WTC11 (cell line): ENCODE measurements around the gene RYR3. TPM values are rescaled to one million over a fixed set of nuclear protein-coding genes. Genes with fewer than 3 reads are reported as not detected.

Source experiments
- ATAC-seq: fragments of 200-7000 bp; cut with Tn5 transposase; 2 replicates; pipeline ENCODE4 v1.10.0; 2021; ENCODE audit warnings: mild to moderate bottlenecking, moderate library complexity
- CTCF ChIA-PET: fragments of 300-600 bp; sonication (Branson Sonifier 250); formaldehyde crosslinking; loops from one replicate; lab custom pipeline; 2021; ENCODE audit warnings: antibody characterized with exemption; lab: Charles Lee
- POLR2A ChIA-PET: fragments of 350-600 bp; sonication (Branson Sonifier 250); formaldehyde crosslinking; loops from one replicate; lab custom pipeline; 2021; ENCODE audit warnings: antibody characterized with exemption; lab: Charles Lee
- DNase-seq: peaks from one replicate; pipeline ENCODE4 v3.0.0; 2021; ENCODE audit warnings: low spot score
- H3K27ac Mint-ChIP-seq: 2 replicates; pipeline ENCODE4 v1.8.0; 2021; ENCODE audit warnings: mixed read lengths
- H3K27me3 Mint-ChIP-seq: 2 replicates; pipeline ENCODE4 v1.8.0; 2021; ENCODE audit warnings: low read depth, mild to moderate bottlenecking, moderate library complexity, mixed read lengths
- H3K36me3 Mint-ChIP-seq: 2 replicates; pipeline ENCODE4 v1.8.0; 2021; ENCODE audit warnings: mixed read lengths
- H3K4me1 Mint-ChIP-seq: 2 replicates; pipeline ENCODE4 v1.8.0; 2022; ENCODE audit warnings: mixed read lengths
- H3K4me3 Mint-ChIP-seq: 2 replicates; pipeline ENCODE4 v1.8.0; 2021; ENCODE audit warnings: mild to moderate bottlenecking, moderate library complexity, mixed read lengths
- H3K9me3 Mint-ChIP-seq: 2 replicates; pipeline ENCODE4 v1.8.0; 2021; ENCODE audit warnings: mixed read lengths
- ATF1 ChIP-seq: sonication (generic); formaldehyde crosslinking; IDR thresholded peaks from 2 replicates; pipeline ENCODE4 v1.8.1; 2023; ENCODE audit warnings: mild to moderate bottlenecking, moderate library complexity, missing genetic modification reagents
- CBFB ChIP-seq: sonication (generic); formaldehyde crosslinking; IDR thresholded peaks from 2 replicates; pipeline ENCODE4 v1.8.1; 2022; ENCODE audit warnings: mild to moderate bottlenecking, low read depth, missing genetic modification reagents
- ERG ChIP-seq: fragments of 250-450 bp; sonication (Bioruptor Pico); IDR thresholded peaks from 2 replicates; pipeline ENCODE4 v1.8.0; 2021; ENCODE audit warnings: mild to moderate bottlenecking
- ESRRA ChIP-seq: sonication (generic); formaldehyde crosslinking; IDR thresholded peaks from 2 replicates; pipeline ENCODE4 v1.8.1; 2022; ENCODE audit warnings: mild to moderate bottlenecking, missing genetic modification reagents, borderline replicate concordance
- JUN ChIP-seq: sonication (generic); formaldehyde crosslinking; IDR thresholded peaks from 2 replicates; pipeline ENCODE4 v1.8.0; 2023; ENCODE audit warnings: mild to moderate bottlenecking, missing genetic modification reagents
- NFE2L1 ChIP-seq: sonication (generic); formaldehyde crosslinking; IDR thresholded peaks from 2 replicates; pipeline ENCODE4 v1.8.1; 2023; ENCODE audit warnings: missing genetic modification reagents
- NR1H2 ChIP-seq: sonication (generic); formaldehyde crosslinking; IDR thresholded peaks from 2 replicates; pipeline ENCODE4 v1.9.0; 2021; ENCODE audit warnings: mild to moderate bottlenecking, moderate library complexity, missing genetic modification reagents
- NR3C1 ChIP-seq: sonication (generic); formaldehyde crosslinking; conservative IDR thresholded peaks from 2 replicates; pipeline ENCODE4 v1.8.1; 2023; ENCODE audit warnings: low read depth, mild to moderate bottlenecking, missing genetic modification reagents
- RELA ChIP-seq: sonication (generic); formaldehyde crosslinking; IDR thresholded peaks from 2 replicates; pipeline ENCODE4 v1.8.1; 2022; ENCODE audit warnings: missing genetic modification reagents, mild to moderate bottlenecking, borderline replicate concordance
- SMAD4 ChIP-seq: sonication (generic); formaldehyde crosslinking; IDR thresholded peaks from 2 replicates; pipeline ENCODE4 v1.8.0; 2022; ENCODE audit warnings: mild to moderate bottlenecking, missing genetic modification reagents
- ZNF232 ChIP-seq: sonication (generic); formaldehyde crosslinking; IDR thresholded peaks from 2 replicates; pipeline ENCODE4 v1.8.0; 2022; ENCODE audit warnings: mild to moderate bottlenecking, missing genetic modification reagents
- ZNF263 ChIP-seq: sonication (generic); formaldehyde crosslinking; IDR thresholded peaks from 2 replicates; pipeline ENCODE4 v1.8.1; 2022; ENCODE audit warnings: low read depth, mild to moderate bottlenecking, moderate library complexity, missing genetic modification reagents
- ZNF416 ChIP-seq: fragments of 250-450 bp; sonication (Bioruptor Pico); IDR thresholded peaks from 2 replicates; pipeline ENCODE4 v1.9.0; 2021; ENCODE audit warnings: mild to moderate bottlenecking, inconsistent platforms
- ZNF425 ChIP-seq: fragments of 250-450 bp; sonication (Bioruptor Pico); conservative IDR thresholded peaks from 2 replicates; pipeline ENCODE4 v1.9.0; 2021; ENCODE audit warnings: mild to moderate bottlenecking
- ZNF532 ChIP-seq: fragments of 250-450 bp; sonication (Bioruptor Pico); IDR thresholded peaks from 2 replicates; pipeline ENCODE4 v1.9.0; 2021; ENCODE audit warnings: mild to moderate bottlenecking, borderline replicate concordance
- ZNF671 ChIP-seq: fragments of 250-450 bp; sonication (Bioruptor Pico); IDR thresholded peaks from 2 replicates; pipeline ENCODE4 v1.8.0; 2021; ENCODE audit warnings: mild to moderate bottlenecking
- ZSCAN18 ChIP-seq: fragments of 250-450 bp; sonication (Bioruptor Pico); IDR thresholded peaks from 2 replicates; pipeline ENCODE4 v2.1.2; 2022; ENCODE audit warnings: mild to moderate bottlenecking, moderate library complexity
- total RNA-seq: library from RNA; stranded (reverse); gene quantifications from 3 replicates; pipeline ENCODE4 v1.2.3, GENCODE V29; 2021
- TF ChIP-seq, protein P1 (sequence below): sonication (generic); formaldehyde crosslinking; IDR thresholded peaks from 2 replicates; pipeline ENCODE4 v1.8.1; 2023; ENCODE audit warnings: mild to moderate bottlenecking, missing genetic modification reagents
- TF ChIP-seq, protein P2 (sequence below): sonication (generic); formaldehyde crosslinking; IDR thresholded peaks from 2 replicates; pipeline ENCODE4 v1.8.0; 2022; ENCODE audit warnings: mild to moderate bottlenecking, missing genetic modification reagents

Gene RYR3
- total RNA-seq, 1 experiment from 2014 or later: 1.4 TPM

GRCh38 chr15:33283576-33283975 lies 27.2 kb upstream of the RYR3 start:
- DNase-seq: no peak
- Mint-ChIP-seq H3K36me3 (no peaks in the 10 kb centered on the region), H3K4me3 (no peak overlapping the region), H3K27me3 (no peaks in the 10 kb centered on the region), H3K4me1 (peaks cover 17% of the 10 kb centered on the region), H3K9me3 (0 out of 2 replicates have a peak, but pooled peaks cover 8% of the 10 kb centered on the region), H3K27ac (no peak overlapping the region)
- ATAC-seq: no peak
- ChIA-PET CTCF (interaction anchor here (0.6 to 4.3 kb wide), 5 partner anchors 8 to 417 kb away, joined by 3 to 18 read pairs (median 3); no protein-coding TSS in a partner anchor), POLR2A (no interaction called here)
- TF ChIP-seq SMAD4 (CRISPR knock-in tag) (no peak), RELA (CRISPR knock-in tag) (no peak), JUN (CRISPR knock-in tag) (no peak), ESRRA (CRISPR knock-in tag) (no peak), ZNF263 (CRISPR knock-in tag) (no peak), ERG (CRISPR knock-in tag) (no peak), ZNF671 (CRISPR knock-in tag) (no peak), CBFB (CRISPR knock-in tag) (no peak), ZNF232 (CRISPR knock-in tag) (no peak), NFE2L1 (CRISPR knock-in tag) (no peak), NR1H2 (CRISPR knock-in tag) (no peak), ZNF532 (no peak), NR3C1 (no peak), ZSCAN18 (CRISPR knock-in tag) (no peak), ATF1 (CRISPR knock-in tag) (no peak), ZNF416 (CRISPR knock-in tag) (no peak), ZNF425 (CRISPR knock-in tag) (no peak)
- TF ChIP-seq, protein P1, sequence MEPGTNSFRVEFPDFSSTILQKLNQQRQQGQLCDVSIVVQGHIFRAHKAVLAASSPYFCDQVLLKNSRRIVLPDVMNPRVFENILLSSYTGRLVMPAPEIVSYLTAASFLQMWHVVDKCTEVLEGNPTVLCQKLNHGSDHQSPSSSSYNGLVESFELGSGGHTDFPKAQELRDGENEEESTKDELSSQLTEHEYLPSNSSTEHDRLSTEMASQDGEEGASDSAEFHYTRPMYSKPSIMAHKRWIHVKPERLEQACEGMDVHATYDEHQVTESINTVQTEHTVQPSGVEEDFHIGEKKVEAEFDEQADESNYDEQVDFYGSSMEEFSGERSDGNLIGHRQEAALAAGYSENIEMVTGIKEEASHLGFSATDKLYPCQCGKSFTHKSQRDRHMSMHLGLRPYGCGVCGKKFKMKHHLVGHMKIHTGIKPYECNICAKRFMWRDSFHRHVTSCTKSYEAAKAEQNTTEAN (CRISPR knock-in tag): no peak
- TF ChIP-seq, protein P2, sequence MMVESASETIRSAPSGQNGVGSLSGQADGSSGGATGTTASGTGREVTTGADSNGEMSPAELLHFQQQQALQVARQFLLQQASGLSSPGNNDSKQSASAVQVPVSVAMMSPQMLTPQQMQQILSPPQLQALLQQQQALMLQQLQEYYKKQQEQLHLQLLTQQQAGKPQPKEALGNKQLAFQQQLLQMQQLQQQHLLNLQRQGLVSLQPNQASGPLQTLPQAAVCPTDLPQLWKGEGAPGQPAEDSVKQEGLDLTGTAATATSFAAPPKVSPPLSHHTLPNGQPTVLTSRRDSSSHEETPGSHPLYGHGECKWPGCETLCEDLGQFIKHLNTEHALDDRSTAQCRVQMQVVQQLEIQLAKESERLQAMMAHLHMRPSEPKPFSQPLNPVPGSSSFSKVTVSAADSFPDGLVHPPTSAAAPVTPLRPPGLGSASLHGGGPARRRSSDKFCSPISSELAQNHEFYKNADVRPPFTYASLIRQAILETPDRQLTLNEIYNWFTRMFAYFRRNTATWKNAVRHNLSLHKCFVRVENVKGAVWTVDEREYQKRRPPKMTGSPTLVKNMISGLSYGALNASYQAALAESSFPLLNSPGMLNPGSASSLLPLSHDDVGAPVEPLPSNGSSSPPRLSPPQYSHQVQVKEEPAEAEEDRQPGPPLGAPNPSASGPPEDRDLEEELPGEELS (CRISPR knock-in tag): no peak
